ENCODE measurements around the gene RBM22.

DNA sequence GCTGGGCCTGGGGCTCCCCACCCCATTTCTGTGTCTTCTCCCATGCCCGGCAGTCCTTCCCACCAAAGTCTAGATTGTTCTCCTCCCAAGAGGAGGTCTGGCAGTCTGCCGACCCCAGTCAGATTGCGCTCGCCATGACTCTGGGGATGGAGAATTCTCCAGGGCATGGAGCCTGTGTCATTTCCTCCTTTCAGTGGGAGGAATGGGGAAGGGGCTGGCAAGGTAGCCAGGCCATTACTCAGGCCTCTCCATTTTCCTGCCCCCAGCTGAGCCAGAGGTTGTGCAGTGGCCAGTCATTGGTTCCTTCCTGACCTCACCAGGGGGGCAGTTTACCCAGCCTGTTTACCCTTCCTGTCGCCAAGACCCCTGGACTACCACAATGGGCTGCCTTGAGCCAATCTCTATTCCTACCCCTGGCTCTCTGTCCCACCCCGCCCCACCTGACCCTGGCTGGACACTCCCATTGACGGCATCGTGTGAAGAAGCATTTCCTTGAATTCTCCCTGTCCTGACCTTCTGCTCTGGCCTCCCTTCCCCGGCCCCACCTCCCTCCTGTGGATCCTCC, 59.8 kb downstream of the RBM22 start:
- TF ChIP-seq, protein P1, sequence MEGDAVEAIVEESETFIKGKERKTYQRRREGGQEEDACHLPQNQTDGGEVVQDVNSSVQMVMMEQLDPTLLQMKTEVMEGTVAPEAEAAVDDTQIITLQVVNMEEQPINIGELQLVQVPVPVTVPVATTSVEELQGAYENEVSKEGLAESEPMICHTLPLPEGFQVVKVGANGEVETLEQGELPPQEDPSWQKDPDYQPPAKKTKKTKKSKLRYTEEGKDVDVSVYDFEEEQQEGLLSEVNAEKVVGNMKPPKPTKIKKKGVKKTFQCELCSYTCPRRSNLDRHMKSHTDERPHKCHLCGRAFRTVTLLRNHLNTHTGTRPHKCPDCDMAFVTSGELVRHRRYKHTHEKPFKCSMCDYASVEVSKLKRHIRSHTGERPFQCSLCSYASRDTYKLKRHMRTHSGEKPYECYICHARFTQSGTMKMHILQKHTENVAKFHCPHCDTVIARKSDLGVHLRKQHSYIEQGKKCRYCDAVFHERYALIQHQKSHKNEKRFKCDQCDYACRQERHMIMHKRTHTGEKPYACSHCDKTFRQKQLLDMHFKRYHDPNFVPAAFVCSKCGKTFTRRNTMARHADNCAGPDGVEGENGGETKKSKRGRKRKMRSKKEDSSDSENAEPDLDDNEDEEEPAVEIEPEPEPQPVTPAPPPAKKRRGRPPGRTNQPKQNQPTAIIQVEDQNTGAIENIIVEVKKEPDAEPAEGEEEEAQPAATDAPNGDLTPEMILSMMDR (IDR thresholded peaks at IDR 0.05) = no peak
- TF ChIP-seq POLR2A (IDR thresholded peaks at IDR 0.05) = no peak
